Stomach (tissue), 9 donors: ENCODE data around the gene KCND2. TPM values are rescaled to one million over a fixed set of nuclear protein-coding genes. Genes with fewer than 3 reads are reported as not detected.

Experiments used
- DNase-seq, 2 donors: peaks; one replicate each; pipeline versions ENCODE4 v3.0.0 to v3.0.0-alpha.2; 2013 to 2019
- H3K27ac ChIP-seq, 5 donors: fragments of 200-600 bp in 4 of 5; sonication (generic) in 4 of 5; one replicate each; pipeline ENCODE4 v1.5.1; 2013 to 2019; ENCODE audit warnings: mild to moderate bottlenecking in 1 of 5, moderate library complexity in 1 of 5
- H3K27me3 ChIP-seq, 3 donors: fragments of 200-600 bp; sonication (generic); one replicate each; pipeline ENCODE4 v1.5.1; 2017 to 2019; ENCODE audit warnings: mixed run types in 1 of 3
- H3K36me3 ChIP-seq, 4 donors: fragments of 200-600 bp; sonication (generic); 1 replicate in 3 of 4; 2 replicates in 1 of 4; pipeline ENCODE4 v1.5.1; 2016 to 2019
- H3K4me1 ChIP-seq, 4 donors: fragments of 200-600 bp; sonication (generic); one replicate each; pipeline ENCODE4 v1.5.1; 2016 to 2019
- H3K4me3 ChIP-seq, 4 donors: fragments of 200-600 bp; sonication (generic) in 3 of 4; one replicate each; pipeline ENCODE4 v1.5.1; 2016 to 2019; ENCODE audit warnings: mild to moderate bottlenecking in 1 of 4
- H3K9me3 ChIP-seq, 4 donors: fragments of 200-600 bp; sonication (generic); one replicate each; pipeline ENCODE4 v1.5.1; 2016 to 2019
- EP300 ChIP-seq: sonication (generic); formaldehyde crosslinking; IDR thresholded peaks from one replicate; pipeline ENCODE4 v1.6.1; 2017; ENCODE audit warnings: antibody characterized with exemption
- POLR2A ChIP-seq, 4 donors: fragments of 450-650 bp; IDR thresholded peaks; one replicate each; pipeline ENCODE4 v1.6.1; 2016; ENCODE audit warnings: antibody characterized with exemption in 4 of 4, control low read depth in 2 of 4, mild to moderate bottlenecking in 1 of 4, moderate library complexity in 1 of 4
- POLR2AphosphoS5 ChIP-seq, 3 donors: sonication (generic); formaldehyde crosslinking; IDR thresholded peaks; one replicate each; pipeline ENCODE4 v1.6.1; 2016; ENCODE audit warnings: antibody characterized with exemption in 3 of 3
- WGBS, 5 donors: extraction: QIAGEN DNeasy Blood & Tissue Kit in 3 of 5; methylation state at CpG; one replicate each; pipeline versions ENCODE4 v1.1.5 to v1.1.7; 2013 to 2018; 5-methylcytosine and 5-hydroxymethylcytosine counted together
- intact Hi-C: fragments of 100-400 bp; cut with DNase I; formaldehyde crosslinking; loops from one replicate; pipeline ENCODE4 v1.15.1; 2023; ENCODE audit warnings: low total_unique reads
- polyA plus RNA-seq, 3 donors: library from polyadenylated mRNA; stranded (reverse); fragments of 200-250 nt; gene quantifications; one replicate each; pipeline ENCODE4 v1.2.3, GENCODE V29; 2013
- total RNA-seq, 5 donors: library from RNA; depleted of rRNA; stranded (reverse); fragments of >200 nt; gene quantifications; one replicate each; pipeline versions ENCODE4 v1.1.0 to v1.2.3, GENCODE V29; 2014 to 2016
- TF ChIP-seq, protein P1 (sequence below), 7 experiments: fragments of 450-650 bp in 4 of 7; fragments of 200-600 bp in 3 of 7; sonication (generic) in 3 of 7; IDR thresholded peaks; one replicate each; pipeline ENCODE4 v1.5.1; 2016 to 2019; ENCODE audit warnings: antibody characterized with exemption in 7 of 7, control low read depth in 2 of 7, mild to moderate bottlenecking in 1 of 7
- donor health status: healthy with polysubstance abuse.
- donor health status: Bipolar disorder and iron deficiency.
- donor health status: healthy.

KCND2 gene
- total and polyA plus RNA-seq, 8 donors = 0.06 to 1.3 (median 0.31) TPM; not detected in 5

DNA sequence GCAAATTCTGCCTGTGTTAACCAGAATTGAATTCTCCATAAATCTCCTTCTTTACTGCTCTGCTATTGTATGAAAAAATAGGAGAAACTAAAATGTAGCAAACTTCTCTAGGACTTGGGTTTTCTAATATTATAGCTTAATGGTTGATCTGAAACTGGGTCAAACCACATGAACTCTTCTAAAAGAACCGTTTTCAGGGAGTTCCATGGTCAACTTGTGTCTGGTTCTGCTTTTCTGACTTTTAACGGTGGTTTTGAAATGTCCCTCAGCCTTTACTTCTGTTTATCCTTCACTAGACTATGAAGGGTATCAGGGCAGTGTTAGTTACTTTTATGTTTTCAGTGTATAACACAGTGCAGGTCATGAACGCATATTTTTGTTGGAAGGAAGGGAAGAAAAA is 342.7 kb downstream of the KCND2 start:
- Histone ChIP-seq H3K27me3 (no peaks in the 10 kb centered on the region), H3K4me3 (no peak overlapping the region), H3K27ac (no peak overlapping the region), H3K36me3 (no peaks in the 10 kb centered on the region), H3K9me3 (peaks cover 0 to 4% (median 0%) of the 10 kb centered on the region in 4 donors), H3K4me1 (no peaks in the 10 kb centered on the region)
- TF ChIP-seq, protein P1, sequence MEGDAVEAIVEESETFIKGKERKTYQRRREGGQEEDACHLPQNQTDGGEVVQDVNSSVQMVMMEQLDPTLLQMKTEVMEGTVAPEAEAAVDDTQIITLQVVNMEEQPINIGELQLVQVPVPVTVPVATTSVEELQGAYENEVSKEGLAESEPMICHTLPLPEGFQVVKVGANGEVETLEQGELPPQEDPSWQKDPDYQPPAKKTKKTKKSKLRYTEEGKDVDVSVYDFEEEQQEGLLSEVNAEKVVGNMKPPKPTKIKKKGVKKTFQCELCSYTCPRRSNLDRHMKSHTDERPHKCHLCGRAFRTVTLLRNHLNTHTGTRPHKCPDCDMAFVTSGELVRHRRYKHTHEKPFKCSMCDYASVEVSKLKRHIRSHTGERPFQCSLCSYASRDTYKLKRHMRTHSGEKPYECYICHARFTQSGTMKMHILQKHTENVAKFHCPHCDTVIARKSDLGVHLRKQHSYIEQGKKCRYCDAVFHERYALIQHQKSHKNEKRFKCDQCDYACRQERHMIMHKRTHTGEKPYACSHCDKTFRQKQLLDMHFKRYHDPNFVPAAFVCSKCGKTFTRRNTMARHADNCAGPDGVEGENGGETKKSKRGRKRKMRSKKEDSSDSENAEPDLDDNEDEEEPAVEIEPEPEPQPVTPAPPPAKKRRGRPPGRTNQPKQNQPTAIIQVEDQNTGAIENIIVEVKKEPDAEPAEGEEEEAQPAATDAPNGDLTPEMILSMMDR (IDR thresholded peaks at IDR 0.05) = no peak
- TF ChIP-seq POLR2A (IDR thresholded peaks at IDR 0.05) = no peak
- TF ChIP-seq POLR2AphosphoS5 (IDR thresholded peaks at IDR 0.05) = no peak
- TF ChIP-seq EP300 = no peak
- intact Hi-C loops = no loop called here
- DNase-seq = no peak
- 65 to 80% (median 74%) methylated on average over 3 of the region's 3 CpGs for WGBS, 5 donors

DNA sequence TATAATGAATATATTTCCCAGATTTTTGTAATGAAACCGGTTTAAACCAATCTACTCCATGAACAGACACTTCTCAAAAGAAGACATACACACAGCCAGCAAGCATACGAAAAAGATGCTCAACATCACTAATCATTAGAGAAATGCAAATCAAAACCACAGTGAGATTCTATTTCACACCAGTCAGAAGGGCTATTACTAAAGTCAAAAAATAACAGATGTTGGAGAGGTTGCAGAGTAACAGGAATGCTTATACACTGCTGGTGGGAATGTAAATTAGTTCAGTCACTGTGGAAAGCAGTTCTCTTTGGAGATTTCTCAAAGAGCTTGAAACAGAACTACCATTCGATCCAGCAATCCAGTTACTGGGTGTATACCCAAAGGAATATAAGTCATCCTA is 344.3 kb downstream of the KCND2 start:
- Histone ChIP-seq H3K4me1 (no peaks in the 10 kb centered on the region), H3K9me3 (peaks cover 0 to 4% (median 0%) of the 10 kb centered on the region in 4 donors), H3K4me3 (no peak overlapping the region), H3K36me3 (no peaks in the 10 kb centered on the region), H3K27ac (no peak overlapping the region), H3K27me3 (no peaks in the 10 kb centered on the region)
- TF ChIP-seq POLR2A (IDR thresholded peaks at IDR 0.05) = no peak
- TF ChIP-seq, protein P1 (IDR thresholded peaks at IDR 0.05) = no peak
- 76 to 83% (median 78%) methylated on average over 3 of the region's 3 CpGs for WGBS, 5 donors
- no peak for DNase-seq
- intact Hi-C loops = no loop called here

DNA sequence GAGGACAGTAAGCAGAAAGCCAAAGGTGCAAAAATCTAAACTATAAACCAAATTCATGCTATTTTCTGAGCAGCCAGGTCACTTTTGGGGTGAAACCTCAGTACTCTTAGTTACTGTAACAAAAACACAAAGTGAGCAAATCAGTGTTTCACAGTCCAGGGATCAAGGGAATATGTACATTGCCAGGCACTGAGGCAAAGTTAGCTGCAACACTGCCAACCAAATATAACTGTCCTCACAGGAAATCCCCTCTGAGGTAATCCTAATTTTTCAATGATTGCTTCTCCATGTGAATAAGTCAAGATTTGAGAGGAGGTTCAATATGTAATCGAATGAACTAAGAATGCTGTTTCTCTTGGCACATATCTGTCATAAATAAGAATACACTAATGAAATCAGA is 355.3 kb downstream of the KCND2 start:
- Histone ChIP-seq H3K27ac (no peak overlapping the region), H3K27me3 (no peaks in the 10 kb centered on the region), H3K9me3 (no peaks in the 10 kb centered on the region), H3K36me3 (no peaks in the 10 kb centered on the region), H3K4me3 (no peak overlapping the region), H3K4me1 (no peaks in the 10 kb centered on the region)
- 68 to 86% (median 80%) methylated on average over 1 of the region's 1 CpG for WGBS, 5 donors
- TF ChIP-seq, protein P1 (IDR thresholded peaks at IDR 0.05) = no peak
- TF ChIP-seq POLR2AphosphoS5 (IDR thresholded peaks at IDR 0.05) = no peak
- DNase-seq = peak in 1 of 2 donors; percentile 4
- intact Hi-C loops = no loop called here

DNA sequence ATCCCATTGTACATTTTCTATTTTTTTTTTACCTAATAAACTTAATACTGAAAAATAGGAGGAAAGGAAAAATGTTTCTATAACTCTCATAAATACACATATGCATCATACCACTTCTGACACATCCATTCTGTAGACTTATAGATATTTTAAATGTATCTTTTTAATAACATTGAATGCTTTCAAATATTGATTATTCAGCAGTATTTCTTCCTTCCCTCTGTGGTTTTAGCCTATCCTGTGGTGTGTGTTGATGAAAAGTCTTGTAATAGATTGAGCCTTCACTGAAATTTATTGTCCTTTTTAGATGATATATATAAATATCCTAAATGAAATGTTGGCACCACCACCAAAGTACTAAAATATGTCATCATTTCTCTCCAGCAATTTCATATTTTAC is 366.9 kb downstream of the KCND2 start:
- Histone ChIP-seq H3K36me3 (no peaks in the 10 kb centered on the region), H3K27me3 (no peaks in the 10 kb centered on the region), H3K4me3 (no peak overlapping the region), H3K9me3 (no peaks in the 10 kb centered on the region), H3K27ac (no peak overlapping the region), H3K4me1 (no peaks in the 10 kb centered on the region)
- intact Hi-C loops = no loop called here
- no peak for DNase-seq
- TF ChIP-seq EP300 (no peak), POLR2AphosphoS5 (IDR thresholded peaks at IDR 0.05) (no peak), POLR2A (IDR thresholded peaks at IDR 0.05) (no peak)
- TF ChIP-seq, protein P1 (IDR thresholded peaks at IDR 0.05) = no peak
